CD14-positive monocyte (primary cell): ENCODE data around the gene GRAMD2B. TPM values are rescaled to one million over a fixed set of nuclear protein-coding genes. Genes with fewer than 3 reads are reported as not detected.

Experiments used
- DNase-seq, 3 donors: peaks; one replicate each; pipeline ENCODE4 v3.0.0-alpha.2; 2011 to 2022
- H2AFZ ChIP-seq: 2 replicates; pipeline ENCODE4 v1.6.0; 2012; ENCODE audit warnings: mild to moderate bottlenecking, low read depth, low read length, inconsistent platforms; ENCODE audit not compliant: insufficient read depth, poor library complexity, severe bottlenecking
- H3K27ac ChIP-seq, 2 donors: 1 replicate in 1 of 2; 2 replicates in 1 of 2; pipeline ENCODE4 v1.5.1; 2012 to 2013; ENCODE audit warnings: low read length in 2 of 2, control low read depth in 1 of 2, inconsistent platforms in 1 of 2, low read depth in 1 of 2, mild to moderate bottlenecking in 1 of 2
- H3K27me3 ChIP-seq, 2 donors: one replicate each; pipeline versions ENCODE4 v1.6.0 to v1.6.1; 2011 to 2013; ENCODE audit warnings: low read length in 2 of 2; ENCODE audit not compliant: control insufficient read depth in 2 of 2, insufficient read depth in 2 of 2
- H3K36me3 ChIP-seq, 2 donors: replicated peaks in 1 of 2; 1 replicate in 1 of 2; 2 replicates in 1 of 2; pipeline versions ENCODE4 v1.5.1 to v1.6.1; 2012 to 2013; ENCODE audit warnings: low read length in 2 of 2, control low read depth in 1 of 2, inconsistent platforms in 1 of 2, mild to moderate bottlenecking in 1 of 2; ENCODE audit not compliant: insufficient read depth in 2 of 2, control insufficient read depth in 1 of 2
- H3K4me1 ChIP-seq, 2 donors: 1 replicate in 1 of 2; 2 replicates in 1 of 2; pipeline versions ENCODE4 v1.5.1 to v1.6.1; 2012 to 2013; ENCODE audit warnings: low read length in 2 of 2, control low read depth in 1 of 2, inconsistent platforms in 1 of 2, mild to moderate bottlenecking in 1 of 2, moderate library complexity in 1 of 2; ENCODE audit not compliant: insufficient read depth in 2 of 2, control insufficient read depth in 1 of 2
- H3K4me2 ChIP-seq: replicated peaks from 2 replicates; pipeline ENCODE3; 2012; ENCODE audit warnings: low read length, moderate library complexity, mild to moderate bottlenecking; ENCODE audit not compliant: poor library complexity, severe bottlenecking; ENCODE audit errors: extremely low read depth
- H3K4me3 ChIP-seq, 3 experiments: fragments of 200-600 bp in 1 of 3; sonication (generic) in 1 of 3; replicated peaks in 1 of 3; 1 replicate in 2 of 3; 2 replicates in 1 of 3; pipeline ENCODE4 v1.5.1; 2011 to 2013; ENCODE audit warnings: low read length in 3 of 3, mild to moderate bottlenecking in 3 of 3, control low read depth in 2 of 3, low read depth in 2 of 3, inconsistent platforms in 1 of 3, moderate library complexity in 1 of 3
- H3K79me2 ChIP-seq: 2 replicates; pipeline ENCODE4 v1.6.0; 2012; ENCODE audit warnings: mild to moderate bottlenecking, control low read depth, inconsistent platforms, low read length, moderate library complexity; ENCODE audit not compliant: insufficient read depth
- H3K9ac ChIP-seq: 2 replicates; pipeline ENCODE4 v1.6.0; 2017; ENCODE audit warnings: low read length, mild to moderate bottlenecking; ENCODE audit not compliant: insufficient read depth, poor library complexity, severe bottlenecking
- H3K9me3 ChIP-seq, 2 donors: replicated peaks in 1 of 2; 1 replicate in 1 of 2; 2 replicates in 1 of 2; pipeline versions ENCODE4 v1.5.1 to v1.6.1; 2012 to 2013; ENCODE audit warnings: low read length in 2 of 2, control low read depth in 1 of 2; ENCODE audit not compliant: control insufficient read depth in 1 of 2, insufficient read depth in 1 of 2
- H4K20me1 ChIP-seq: 2 replicates; pipeline ENCODE4 v1.6.0; 2012; ENCODE audit warnings: mild to moderate bottlenecking, low read length, control low read depth, moderate library complexity; ENCODE audit not compliant: insufficient read depth
- H3K27ac Mint-ChIP-seq, 7 donors: one replicate each; pipeline ENCODE4 v1.8.0; 2020; ENCODE audit warnings: mild to moderate bottlenecking in 7 of 7, mixed read lengths in 7 of 7, moderate library complexity in 6 of 7, inconsistent platforms in 2 of 7
- H3K27me3 Mint-ChIP-seq, 3 donors: one replicate each; pipeline ENCODE4 v1.8.0; 2021 to 2022; ENCODE audit warnings: low read depth in 3 of 3, mild to moderate bottlenecking in 3 of 3, mixed read lengths in 3 of 3, moderate library complexity in 3 of 3, inconsistent platforms in 1 of 3
- H3K36me3 Mint-ChIP-seq, 2 donors: one replicate each; pipeline ENCODE4 v1.8.0; 2020; ENCODE audit warnings: mixed read lengths in 2 of 2, inconsistent platforms in 1 of 2, mild to moderate bottlenecking in 1 of 2
- H3K4me1 Mint-ChIP-seq: one replicate; pipeline ENCODE4 v1.8.0; 2020; ENCODE audit warnings: mild to moderate bottlenecking, mixed read lengths
- H3K4me3 Mint-ChIP-seq, 2 donors: one replicate each; pipeline ENCODE4 v1.8.0; 2020; ENCODE audit warnings: mild to moderate bottlenecking in 2 of 2, mixed read lengths in 2 of 2, moderate library complexity in 1 of 2
- H3K9me3 Mint-ChIP-seq, 7 donors: one replicate each; pipeline ENCODE4 v1.8.0; 2020 to 2022; ENCODE audit warnings: mixed read lengths in 7 of 7, mild to moderate bottlenecking in 6 of 7, moderate library complexity in 6 of 7, inconsistent platforms in 2 of 7
- CTCF ChIP-seq: fragments of 200-600 bp; IDR thresholded peaks from one replicate; pipeline ENCODE4 v1.8.0; 2022; ENCODE audit warnings: antibody characterized with exemption, mild to moderate bottlenecking
- WGBS: methylation state at CpG from one replicate; pipeline ENCODE4 v1.1.5; 2013; ENCODE audit warnings: missing lambda C conversion rate; ENCODE audit not compliant: insufficient coverage; 5-methylcytosine and 5-hydroxymethylcytosine counted together
- intact Hi-C, 2 donors: fragments of 100-400 bp; cut with micrococcal nuclease; formaldehyde crosslinking; loops; one replicate each; pipeline versions ENCODE4 v1.15.0 to v1.15.1; 2023
- polyA plus RNA-seq, 3 donors: library from polyadenylated mRNA; depleted of rRNA in 1 of 3; unstranded in 2 of 3; stranded (reverse) in 1 of 3; fragments of 300-500 nt in 2 of 3; fragments of >200 nt in 1 of 3; fragmentation: Illumina TruSeq in 2 of 3; gene quantifications; 1 replicate in 2 of 3; 2 replicates in 1 of 3; pipeline ENCODE4 v1.2.3, GENCODE V29; 2012 to 2021

The GRAMD2B gene
- polyA plus RNA-seq, 3 donors, result 0.79 to 1.2 (median 1.1) TPM

DNA sequence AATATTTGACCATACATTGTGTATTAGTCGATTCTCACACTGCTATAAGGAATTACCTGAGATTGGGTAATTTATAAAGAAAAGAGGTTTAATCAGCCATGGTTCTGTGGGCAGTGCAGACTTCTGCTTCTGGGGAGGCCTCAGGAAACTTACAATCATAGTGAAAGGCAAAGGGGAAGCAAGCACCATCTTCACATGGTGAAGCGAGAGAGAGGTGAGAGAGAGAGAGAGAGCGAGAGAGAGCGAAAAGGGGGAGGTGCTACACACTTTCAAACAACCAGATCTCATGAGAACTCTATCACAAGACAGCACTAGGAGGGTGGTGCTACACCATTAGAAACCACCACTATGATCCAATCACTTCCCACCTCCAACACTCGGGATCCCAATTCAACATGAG, 4.1 kb upstream of the GRAMD2B start:
- no peak for DNase-seq
- H3K4me3 ChIP-seq, result no peak overlapping the region
- no peak overlapping the region for H3K27ac ChIP-seq
- TF ChIP-seq CTCF, result no peak
- no peak overlapping the region for H2AFZ ChIP-seq
- Mint-ChIP-seq H3K36me3 (no peaks in the 10 kb centered on the region), H3K27me3 (peaks cover 2 to 4% (median 2%) of the 10 kb centered on the region in 3 donors), H3K4me3 (no peak overlapping the region), H3K4me1 (peaks cover 11% of the 10 kb centered on the region), H3K27ac (no peak overlapping the region), H3K9me3 (peaks cover 0 to 9% (median 4%) of the 10 kb centered on the region in 7 donors)
- H3K36me3 ChIP-seq, result no peaks in the 10 kb centered on the region
- intact Hi-C loops, result no loop called here
- WGBS, result 100% methylated on average over 1 of the region's 5 CpGs
- no peaks in the 10 kb centered on the region for H4K20me1 ChIP-seq
- no peaks in the 10 kb centered on the region for H3K9me3 ChIP-seq
- H3K79me2 ChIP-seq, result no peaks in the 10 kb centered on the region
- H3K9ac ChIP-seq, result no peak overlapping the region
- H3K4me1 ChIP-seq, result peaks cover 8 to 12% of the 10 kb centered on the region in 2 donors
- no peaks in the 10 kb centered on the region for H3K27me3 ChIP-seq
- H3K4me2 ChIP-seq, result no peak overlapping the region

DNA sequence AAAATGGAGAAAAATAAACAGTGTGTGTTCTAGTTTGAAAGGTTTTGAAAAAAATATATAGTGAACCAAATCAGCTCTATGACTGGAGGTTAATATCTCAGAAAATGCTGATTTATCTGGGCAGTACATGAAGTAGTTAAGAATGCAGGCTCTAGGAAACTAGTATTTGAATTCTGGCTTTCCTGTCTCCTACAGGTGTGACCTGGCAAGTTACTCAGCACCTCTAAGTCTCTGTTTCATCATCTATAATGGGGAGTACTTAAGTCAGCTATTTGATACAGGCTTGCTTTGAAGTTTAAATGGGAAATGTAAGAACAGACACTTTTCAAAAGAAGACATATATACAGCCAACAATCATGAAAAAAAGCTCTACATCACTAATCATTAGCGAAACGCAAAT, 5.2 kb downstream of the GRAMD2B start:
- Histone ChIP-seq H2AFZ (no peak overlapping the region), H3K27me3 (no peaks in the 10 kb centered on the region), H3K4me3 (no peak overlapping the region), H3K27ac (no peak overlapping the region), H3K79me2 (no peaks in the 10 kb centered on the region), H3K4me1 (peaks cover 6 to 8% of the 10 kb centered on the region in 2 donors), H3K9me3 (no peaks in the 10 kb centered on the region), H3K36me3 (no peaks in the 10 kb centered on the region), H3K9ac (no peak overlapping the region), H3K4me2 (no peak overlapping the region), H4K20me1 (no peaks in the 10 kb centered on the region)
- no CpG with 5 or more reads among the region's 2 CpGs for WGBS
- no peak for DNase-seq
- TF ChIP-seq CTCF, result no peak
- no peaks in the 10 kb centered on the region for H3K27me3 Mint-ChIP-seq
- H3K4me1 Mint-ChIP-seq, result peaks cover 11% of the 10 kb centered on the region
- H3K9me3 Mint-ChIP-seq, result no peaks in the 10 kb centered on the region
- H3K4me3 Mint-ChIP-seq, result no peak overlapping the region
- H3K27ac Mint-ChIP-seq, result no peak overlapping the region
- intact Hi-C loops, result no loop called here
- no peaks in the 10 kb centered on the region for H3K36me3 Mint-ChIP-seq
